Measurements from ENCODE around the gene WDR83.
"Not testable (repeated sequence)": the region's sequence is repeated elsewhere in the genome, so short reads cannot be mapped to it uniquely, and the experiment has no call there.

WDR83 gene

GRCh38 chr19:12687496-12688196 lies 21.0 kb downstream of the WDR83 start, which contains the start of gene GNG14:
GNG14 (plus strand) TSS chr19:12687998; CDS start chr19:12688049, 51 bp downstream.
- DNase-seq (ENCODE audit: low read depth): no peak

GRCh38 chr19:12689012-12689411 lies 22.4 kb downstream of the WDR83 start:
- DNase-seq (ENCODE audit: low read depth): no peak

- DNase-seq (ENCODE audit: low read depth): no peak
Observed at GRCh38 chr19:12689581-12690216, 23.1 kb downstream of the WDR83 start.

- DNase-seq (ENCODE audit: low read depth): no peak
Observed at GRCh38 chr19:12692960-12693359, 26.4 kb downstream of the WDR83 start.

GRCh38 chr19:12694641-12695040 lies 28.0 kb downstream of the WDR83 start:
- DNase-seq (ENCODE audit: low read depth): no peak

GRCh38 chr19:12695096-12695495 lies 28.5 kb downstream of the WDR83 start:
- no peak for DNase-seq (ENCODE audit: low read depth)

- no peak for DNase-seq (ENCODE audit: low read depth)
Observed at GRCh38 chr19:12695514-12695913, 28.9 kb downstream of the WDR83 start.

GRCh38 chr19:12695997-12696365 lies 29.4 kb downstream of the WDR83 start:
- DNase-seq (ENCODE audit: low read depth): no peak

GRCh38 chr19:12696366-12697335 lies 30.0 kb downstream of the WDR83 start, which contains the start of gene FBXW9:
FBXW9 (minus strand) TSS chr19:12696631; CDS start chr19:12696581, 50 bp downstream.
- DNase-seq (ENCODE audit: low read depth): peak; percentile 91

- not testable (repeated sequence) for DNase-seq (ENCODE audit: low read depth)
Observed at GRCh38 chr19:12697425-12697824, 30.8 kb downstream of the WDR83 start.

- no peak for DNase-seq (ENCODE audit: low read depth)
Observed at GRCh38 chr19:12698138-12698537, 31.5 kb downstream of the WDR83 start.

- no peak for DNase-seq (ENCODE audit: low read depth)
Observed at GRCh38 chr19:12701596-12702282, 35.1 kb downstream of the WDR83 start.

GRCh38 chr19:12703046-12703445 lies 36.4 kb downstream of the WDR83 start:
- no peak for DNase-seq (ENCODE audit: low read depth)

GRCh38 chr19:12705169-12705568 lies 38.6 kb downstream of the WDR83 start:
- DNase-seq (ENCODE audit: low read depth): no peak

GRCh38 chr19:12705654-12706331 lies 39.2 kb downstream of the WDR83 start:
- no peak for DNase-seq (ENCODE audit: low read depth)

- DNase-seq (ENCODE audit: low read depth): no peak
Observed at GRCh38 chr19:12706332-12706718, 39.7 kb downstream of the WDR83 start.

- no peak for DNase-seq (ENCODE audit: low read depth)
Observed at GRCh38 chr19:12708641-12709040, 42.0 kb downstream of the WDR83 start.

- no peak for DNase-seq (ENCODE audit: low read depth)
Observed at GRCh38 chr19:12711187-12711586, 44.6 kb downstream of the WDR83 start.

- not testable (repeated sequence) for DNase-seq (ENCODE audit: low read depth)
Observed at GRCh38 chr19:12712077-12712476, 45.5 kb downstream of the WDR83 start.

- DNase-seq (ENCODE audit: low read depth): not testable (repeated sequence)
Observed at GRCh38 chr19:12713304-12713703, 46.7 kb downstream of the WDR83 start.

GRCh38 chr19:12715102-12715501 lies 48.5 kb downstream of the WDR83 start:
- no peak for DNase-seq (ENCODE audit: low read depth)
